IMR-90 (cell line): ENCODE results near the gene MAGI2. TPM values are rescaled to one million over a fixed set of nuclear protein-coding genes. Genes with fewer than 3 reads are reported as not detected.
A peak's percentile ranks its signal among the peaks of the same experiment; 100 is the strongest.

Source experiments
- ATAC-seq: fragments of 200-7000 bp; cut with Tn5 transposase; 2 replicates; pipeline ENCODE4 v1.9.1; 2020; ENCODE audit warnings: low read depth, mild to moderate bottlenecking, moderate library complexity
- BruUV-seq: library from RNA; stranded (reverse); fragments of 400-500 nt; replicated peaks from 2 replicates; lab custom pipeline; 2021; lab: Mats Ljungman, UMichigan
- CTCF ChIA-PET: fragments of 300-600 bp; formaldehyde crosslinking; extraction: SDS; loops from one replicate; lab custom pipeline; 2021; ENCODE audit warnings: antibody characterized with exemption; lab: Yijun Ruan, JAX
- POLR2A ChIA-PET: fragments of 300-600 bp; sonication (Branson Sonifier 250); formaldehyde crosslinking; loops from one replicate; lab custom pipeline; 2022; ENCODE audit warnings: antibody characterized with exemption; ENCODE audit not compliant: unreplicated experiment; lab: Charles Lee
- DNase-seq: peaks from one replicate; pipeline ENCODE4 v3.0.0; 2013
- H2AFZ ChIP-seq: replicated peaks from 2 replicates; pipeline ENCODE3; 2013; ENCODE audit warnings: low read length, mild to moderate bottlenecking; ENCODE audit not compliant: poor library complexity
- H2AK5ac ChIP-seq: 2 replicates; pipeline ENCODE4 v1.6.1; 2013; ENCODE audit warnings: low read depth, low read length, inconsistent platforms
- H2AK9ac ChIP-seq: replicated peaks from 2 replicates; pipeline ENCODE3; 2013; ENCODE audit warnings: mild to moderate bottlenecking, low read depth, low read length, moderate library complexity; ENCODE audit not compliant: poor library complexity
- H2BK120ac ChIP-seq: 2 replicates; pipeline ENCODE4 v1.6.1; 2013; ENCODE audit warnings: low read depth, low read length, inconsistent platforms
- H2BK15ac ChIP-seq: 3 replicates; pipeline ENCODE4 v1.6.1; 2013; ENCODE audit warnings: low read depth, low read length, inconsistent platforms
- H2BK20ac ChIP-seq: 2 replicates; pipeline ENCODE4 v1.6.1; 2013; ENCODE audit warnings: low read depth, mild to moderate bottlenecking, inconsistent platforms, low read length, moderate library complexity
- H2BK5ac ChIP-seq: 2 replicates; pipeline ENCODE4 v1.6.1; 2013; ENCODE audit warnings: mild to moderate bottlenecking, low read depth, low read length, inconsistent platforms; ENCODE audit not compliant: poor library complexity, severe bottlenecking
- H3K14ac ChIP-seq: replicated peaks from 2 replicates; pipeline ENCODE4 v1.6.1; 2013; ENCODE audit warnings: low read depth, low read length, inconsistent platforms
- H3K18ac ChIP-seq: 2 replicates; pipeline ENCODE4 v1.6.1; 2013; ENCODE audit warnings: low read depth, low read length, control low read depth
- H3K23ac ChIP-seq: 2 replicates; pipeline ENCODE4 v1.6.1; 2013; ENCODE audit warnings: low read depth, low read length, inconsistent platforms
- H3K27ac ChIP-seq: 2 replicates; pipeline ENCODE4 v1.5.1; 2013; ENCODE audit warnings: mild to moderate bottlenecking, control low read depth, low read length; ENCODE audit not compliant: insufficient read depth
- H3K27me3 ChIP-seq: 2 replicates; pipeline ENCODE4 v1.6.1; 2013; ENCODE audit warnings: low read length; ENCODE audit not compliant: control insufficient read depth, insufficient read depth
- H3K36me3 ChIP-seq: 2 replicates; pipeline ENCODE4 v1.6.1; 2013; ENCODE audit warnings: low read length, mixed read lengths; ENCODE audit not compliant: control insufficient read depth, insufficient read depth
- H3K4ac ChIP-seq: 2 replicates; pipeline ENCODE4 v1.6.1; 2013; ENCODE audit warnings: low read depth, low read length, inconsistent platforms
- H3K4me1 ChIP-seq: 2 replicates; pipeline ENCODE4 v1.6.1; 2013; ENCODE audit warnings: low read length, mixed read lengths; ENCODE audit not compliant: control insufficient read depth, insufficient read depth
- H3K4me2 ChIP-seq: 2 replicates; pipeline ENCODE4 v1.6.1; 2013; ENCODE audit warnings: low read depth, mild to moderate bottlenecking, control low read depth, low read length, moderate library complexity
- H3K4me3 ChIP-seq: 2 replicates; pipeline ENCODE4 v1.5.1; 2013; ENCODE audit warnings: low read depth, mild to moderate bottlenecking, control low read depth, low read length, moderate library complexity; ENCODE audit not compliant: insufficient read depth
- H3K56ac ChIP-seq: 2 replicates; pipeline ENCODE4 v1.6.1; 2013; ENCODE audit warnings: low read length, inconsistent platforms; ENCODE audit not compliant: insufficient read depth; ENCODE audit errors: extremely low read depth
- H3K79me1 ChIP-seq, 2 experiments: 2 replicates each; pipeline ENCODE4 v1.6.1; 2013; ENCODE audit warnings: low read length in 2 of 2, inconsistent platforms in 1 of 2, low read depth in 1 of 2
- H3K9ac ChIP-seq: 2 replicates; pipeline ENCODE4 v1.6.1; 2013; ENCODE audit warnings: low read depth, low read length, control low read depth
- H3K9me1 ChIP-seq: 2 replicates; pipeline ENCODE4 v1.6.1; 2013; ENCODE audit warnings: low read length, inconsistent platforms; ENCODE audit not compliant: insufficient read depth
- H3K9me3 ChIP-seq: 2 replicates; pipeline ENCODE4 v1.6.1; 2013; ENCODE audit warnings: low read length; ENCODE audit not compliant: control insufficient read depth, insufficient read depth
- H4K20me1 ChIP-seq: 2 replicates; pipeline ENCODE4 v1.6.1; 2013; ENCODE audit warnings: low read length, inconsistent platforms; ENCODE audit not compliant: insufficient read depth
- H4K5ac ChIP-seq: 2 replicates; pipeline ENCODE4 v1.6.1; 2013; ENCODE audit warnings: mild to moderate bottlenecking, low read depth, low read length, control low read depth
- H4K8ac ChIP-seq, 2 experiments: 2 replicates each; pipeline ENCODE4 v1.6.1; 2013; ENCODE audit warnings: low read depth in 2 of 2, low read length in 2 of 2, control low read depth in 1 of 2, inconsistent platforms in 1 of 2
- H4K91ac ChIP-seq: 2 replicates; pipeline ENCODE4 v1.6.1; 2013; ENCODE audit warnings: low read depth, low read length, inconsistent platforms; ENCODE audit not compliant: insufficient read depth
- CEBPB ChIP-seq: IDR thresholded peaks from 2 replicates; pipeline ENCODE4 v1.6.1; 2012; ENCODE audit warnings: low read depth, low read length, improper control_type of control experiment
- CHD1 ChIP-seq: IDR thresholded peaks from 2 replicates; pipeline ENCODE4 v1.6.1; 2012; ENCODE audit warnings: low read depth, low read length, improper control_type of control experiment
- MAFK ChIP-seq: IDR thresholded peaks from 2 replicates; pipeline ENCODE4 v1.6.1; 2012; ENCODE audit warnings: low read depth, low read length, improper control_type of control experiment
- MAZ ChIP-seq: IDR thresholded peaks from 2 replicates; pipeline ENCODE4 v1.6.1; 2012; ENCODE audit warnings: low read depth, mild to moderate bottlenecking, low read length, improper control_type of control experiment, moderate library complexity, borderline replicate concordance
- MXI1 ChIP-seq: IDR thresholded peaks from 2 replicates; pipeline ENCODE4 v1.6.1; 2012; ENCODE audit warnings: low read depth, mild to moderate bottlenecking, low read length, moderate library complexity, borderline replicate concordance
- POLR2A ChIP-seq: IDR thresholded peaks from 2 replicates; pipeline ENCODE4 v1.6.1; 2012; ENCODE audit warnings: mild to moderate bottlenecking, low read depth, low read length
- RCOR1 ChIP-seq: IDR thresholded peaks from 2 replicates; pipeline ENCODE4 v1.6.1; 2012; ENCODE audit warnings: mild to moderate bottlenecking, low read length, improper control_type of control experiment; ENCODE audit not compliant: insufficient replicate concordance
- dilution Hi-C: fragments of 300-500 bp; cut with HindIII; formaldehyde crosslinking; loops from one replicate; pipeline ENCODE4 v1.14.3; 2018; ENCODE audit warnings: low sequenced_read_pairs; ENCODE audit not compliant: unreplicated experiment
- in situ Hi-C: fragments of 300-500 bp; cut with MboI; formaldehyde crosslinking; loops from 3 replicates; pipeline ENCODE4 v1.14.3; 2019; ENCODE audit warnings: low sequenced_read_pairs, inconsistent platforms, mixed read lengths
- intact Hi-C: fragments of 100-400 bp; cut with micrococcal nuclease; formaldehyde crosslinking; loops from 2 replicates; pipeline ENCODE4 v1.10.0; 2022
- polyA plus RNA-seq, 3 experiments: library from polyadenylated mRNA; depleted of rRNA; stranded (reverse); fragments of >200 nt; gene quantifications; 2 replicates each; pipeline ENCODE4 v1.2.3, GENCODE V29; 2012; ENCODE audit warnings: low replicate concordance in 1 of 3
- total RNA-seq: library from RNA; depleted of rRNA; stranded (reverse); fragments of >200 nt; gene quantifications from 2 replicates; pipeline ENCODE4 v1.2.3, GENCODE V29; 2012
- TF ChIP-seq, protein P1 (sequence below): conservative IDR thresholded peaks from 2 replicates; pipeline ENCODE4 v1.5.1; 2012; ENCODE audit warnings: mild to moderate bottlenecking, low read depth, low read length, improper control_type of control experiment

Gene MAGI2
- total and polyA plus RNA-seq, 2 of the 4 experiments (the other 2 are of a cell fraction), result 2.5 to 17.9 TPM

DNA sequence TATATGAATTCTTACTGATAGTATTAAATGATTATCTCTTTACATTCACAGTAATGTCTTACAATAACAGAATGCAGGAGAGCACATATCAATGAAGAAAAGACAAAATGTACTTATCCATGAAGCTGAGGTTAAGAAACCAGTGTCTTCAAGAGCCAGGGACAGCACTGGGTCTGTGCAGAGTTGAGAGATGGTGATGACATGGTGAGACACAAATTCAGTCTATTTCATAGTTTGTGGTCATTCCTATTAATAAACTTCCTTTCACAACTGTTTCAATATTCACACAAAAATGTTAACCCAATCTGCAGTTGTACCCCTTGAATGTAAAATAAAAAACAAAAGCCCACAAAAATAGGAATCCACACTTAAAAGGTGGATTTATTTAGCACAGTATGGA is 5.3 kb upstream of the MAGI2 start:
- no peaks in the 10 kb centered on the region for H3K27me3 ChIP-seq
- no peak overlapping the region for H2AFZ ChIP-seq
- no peak overlapping the region for H3K4me3 ChIP-seq
- H3K4me1 ChIP-seq, result peaks cover 15% of the 10 kb centered on the region
- H2AK9ac ChIP-seq, result no peak overlapping the region
- no peak overlapping the region for H3K56ac ChIP-seq
- no peak overlapping the region for H2BK120ac ChIP-seq
- ATAC-seq (no peak), DNase-seq (peak; percentile 34)
- ChIA-PET CTCF (interaction anchor here (0.7 kb wide), 1 partner anchor 425 kb away, joined by 5 read pairs; no protein-coding TSS in a partner anchor), POLR2A (interaction anchor here (0.7 kb wide), 1 partner anchor 849 kb away, joined by 13 read pairs; no protein-coding TSS in a partner anchor)
- in situ Hi-C loops (loop anchor here (25.0 kb wide), 1 partner anchor 579 kb away; no protein-coding TSS in a partner anchor), dilution Hi-C loops (no loop called here), intact Hi-C loops (no loop called here)
- H4K91ac ChIP-seq, result no peak overlapping the region
- H3K23ac ChIP-seq, result peak overlapping the region; percentile 48; the same call in 1 of the 2 replicates
- TF ChIP-seq, protein P1, sequence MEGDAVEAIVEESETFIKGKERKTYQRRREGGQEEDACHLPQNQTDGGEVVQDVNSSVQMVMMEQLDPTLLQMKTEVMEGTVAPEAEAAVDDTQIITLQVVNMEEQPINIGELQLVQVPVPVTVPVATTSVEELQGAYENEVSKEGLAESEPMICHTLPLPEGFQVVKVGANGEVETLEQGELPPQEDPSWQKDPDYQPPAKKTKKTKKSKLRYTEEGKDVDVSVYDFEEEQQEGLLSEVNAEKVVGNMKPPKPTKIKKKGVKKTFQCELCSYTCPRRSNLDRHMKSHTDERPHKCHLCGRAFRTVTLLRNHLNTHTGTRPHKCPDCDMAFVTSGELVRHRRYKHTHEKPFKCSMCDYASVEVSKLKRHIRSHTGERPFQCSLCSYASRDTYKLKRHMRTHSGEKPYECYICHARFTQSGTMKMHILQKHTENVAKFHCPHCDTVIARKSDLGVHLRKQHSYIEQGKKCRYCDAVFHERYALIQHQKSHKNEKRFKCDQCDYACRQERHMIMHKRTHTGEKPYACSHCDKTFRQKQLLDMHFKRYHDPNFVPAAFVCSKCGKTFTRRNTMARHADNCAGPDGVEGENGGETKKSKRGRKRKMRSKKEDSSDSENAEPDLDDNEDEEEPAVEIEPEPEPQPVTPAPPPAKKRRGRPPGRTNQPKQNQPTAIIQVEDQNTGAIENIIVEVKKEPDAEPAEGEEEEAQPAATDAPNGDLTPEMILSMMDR, result no peak
- no peak for TF ChIP-seq MXI1
- TF ChIP-seq CEBPB, result 0 out of 2 replicates have a peak, but pooled peaks have one; percentile 6
- TF ChIP-seq POLR2A, result no peak
- TF ChIP-seq MAFK, result no peak
- TF ChIP-seq RCOR1, result no peak
- no peak for TF ChIP-seq CHD1
- no peak for TF ChIP-seq MAZ
- H3K27ac ChIP-seq, result no peak overlapping the region
- no peak overlapping the region for H3K9ac ChIP-seq
- H3K18ac ChIP-seq, result no peak overlapping the region
- peak overlapping the region; percentile 53; the same call in 1 of the 2 replicates for H3K4me2 ChIP-seq
- H3K9me3 ChIP-seq, result no peaks in the 10 kb centered on the region
- peaks cover 22 to 63% of the 10 kb centered on the region in 2 experiments for H3K79me1 ChIP-seq
- peaks cover 8% of the 10 kb centered on the region; the same call in 1 of the 2 replicates for H4K20me1 ChIP-seq
- no peak overlapping the region for H2BK15ac ChIP-seq
- H4K5ac ChIP-seq, result no peak overlapping the region
- no peak overlapping the region for H2AK5ac ChIP-seq
- H3K9me1 ChIP-seq, result peaks cover 12% of the 10 kb centered on the region
- peak overlapping the region; percentile 40 for H2BK5ac ChIP-seq
- no peak overlapping the region; the same call in 1 of the 2 replicates for H3K14ac ChIP-seq
- no TSS peak for BruUV-seq
- H3K4ac ChIP-seq, result peak overlapping the region; percentile 20; the same call in 1 of the 2 replicates
- H2BK20ac ChIP-seq, result 0 out of 2 replicates have a peak overlapping the region, but pooled peaks have one; percentile 5
- peaks cover 13% of the 10 kb centered on the region for H3K36me3 ChIP-seq
- peak overlapping the region in 1 of 2 experiments; percentile 27; a peak in 1 of 4 replicates for H4K8ac ChIP-seq
